WTC11 (cell line): Measurements from ENCODE around the gene KRT79. TPM values are rescaled to one million over a fixed set of nuclear protein-coding genes. Genes with fewer than 3 reads are reported as not detected.

Source experiments
- ATAC-seq: fragments of 200-7000 bp; cut with Tn5 transposase; 2 replicates; pipeline ENCODE4 v1.10.0; 2021; ENCODE audit warnings: mild to moderate bottlenecking, moderate library complexity
- CTCF ChIA-PET: fragments of 300-600 bp; sonication (Branson Sonifier 250); formaldehyde crosslinking; loops from one replicate; lab custom pipeline; 2021; ENCODE audit warnings: antibody characterized with exemption; lab: Charles Lee
- POLR2A ChIA-PET: fragments of 350-600 bp; sonication (Branson Sonifier 250); formaldehyde crosslinking; loops from one replicate; lab custom pipeline; 2021; ENCODE audit warnings: antibody characterized with exemption; lab: Charles Lee
- DNase-seq: peaks from one replicate; pipeline ENCODE4 v3.0.0; 2021; ENCODE audit warnings: low spot score
- H3K27ac Mint-ChIP-seq: 2 replicates; pipeline ENCODE4 v1.8.0; 2021; ENCODE audit warnings: mixed read lengths
- H3K27me3 Mint-ChIP-seq: 2 replicates; pipeline ENCODE4 v1.8.0; 2021; ENCODE audit warnings: low read depth, mild to moderate bottlenecking, moderate library complexity, mixed read lengths
- H3K36me3 Mint-ChIP-seq: 2 replicates; pipeline ENCODE4 v1.8.0; 2021; ENCODE audit warnings: mixed read lengths
- H3K4me1 Mint-ChIP-seq: 2 replicates; pipeline ENCODE4 v1.8.0; 2022; ENCODE audit warnings: mixed read lengths
- H3K4me3 Mint-ChIP-seq: 2 replicates; pipeline ENCODE4 v1.8.0; 2021; ENCODE audit warnings: mild to moderate bottlenecking, moderate library complexity, mixed read lengths
- H3K9me3 Mint-ChIP-seq: 2 replicates; pipeline ENCODE4 v1.8.0; 2021; ENCODE audit warnings: mixed read lengths
- ARID4B ChIP-seq: sonication (generic); formaldehyde crosslinking; IDR thresholded peaks from 2 replicates; pipeline ENCODE4 v1.8.0; 2023; ENCODE audit warnings: missing genetic modification reagents, mild to moderate bottlenecking, borderline replicate concordance
- E2F1 ChIP-seq: sonication (generic); formaldehyde crosslinking; IDR thresholded peaks from 2 replicates; pipeline ENCODE4 v1.8.0; 2022; ENCODE audit warnings: mild to moderate bottlenecking, missing genetic modification reagents
- JAZF1 ChIP-seq: fragments of 250-450 bp; sonication (Bioruptor Pico); IDR thresholded peaks from 2 replicates; pipeline ENCODE4 v1.9.0; 2021; ENCODE audit warnings: moderate library complexity, mild to moderate bottlenecking, inconsistent platforms
- JUN ChIP-seq: sonication (generic); formaldehyde crosslinking; IDR thresholded peaks from 2 replicates; pipeline ENCODE4 v1.8.0; 2023; ENCODE audit warnings: mild to moderate bottlenecking, missing genetic modification reagents
- MAX ChIP-seq: sonication (generic); formaldehyde crosslinking; IDR thresholded peaks from 2 replicates; pipeline ENCODE4 v1.8.0; 2022; ENCODE audit warnings: mild to moderate bottlenecking, missing genetic modification reagents
- MXD4 ChIP-seq: fragments of 250-450 bp; sonication (Bioruptor Pico); IDR thresholded peaks from 2 replicates; pipeline ENCODE4 v1.8.0; 2021; ENCODE audit warnings: mild to moderate bottlenecking, moderate library complexity, borderline replicate concordance
- NFATC4 ChIP-seq: fragments of 250-450 bp; sonication (Bioruptor Pico); IDR thresholded peaks from 2 replicates; pipeline ENCODE4 v1.9.0; 2021; ENCODE audit warnings: mild to moderate bottlenecking
- PRDM15 ChIP-seq: sonication (generic); formaldehyde crosslinking; IDR thresholded peaks from 2 replicates; pipeline ENCODE4 v1.8.0; 2022; ENCODE audit warnings: missing genetic modification reagents
- TP53 ChIP-seq: sonication (generic); formaldehyde crosslinking; IDR thresholded peaks from 2 replicates; pipeline ENCODE4 v1.8.1; 2023; ENCODE audit warnings: mild to moderate bottlenecking, missing genetic modification reagents
- USF2 ChIP-seq: sonication (generic); formaldehyde crosslinking; IDR thresholded peaks from 2 replicates; pipeline ENCODE4 v1.8.1; 2023; ENCODE audit warnings: mild to moderate bottlenecking, missing genetic modification reagents, moderate library complexity
- ZBTB21 ChIP-seq: sonication (generic); formaldehyde crosslinking; IDR thresholded peaks from 2 replicates; pipeline ENCODE4 v1.8.1; 2023; ENCODE audit warnings: mild to moderate bottlenecking, missing genetic modification reagents, borderline replicate concordance
- ZNF416 ChIP-seq: fragments of 250-450 bp; sonication (Bioruptor Pico); IDR thresholded peaks from 2 replicates; pipeline ENCODE4 v1.9.0; 2021; ENCODE audit warnings: mild to moderate bottlenecking, inconsistent platforms
- ZNF423 ChIP-seq: fragments of 250-450 bp; sonication (Bioruptor Pico); IDR thresholded peaks from 2 replicates; pipeline ENCODE4 v2.1.2; 2022; ENCODE audit warnings: mild to moderate bottlenecking, moderate library complexity
- total RNA-seq: library from RNA; stranded (reverse); gene quantifications from 3 replicates; pipeline ENCODE4 v1.2.3, GENCODE V29; 2021

KRT79 gene
- total RNA-seq, 1 experiment from 2014 or later, result not detected

- no peak for TF ChIP-seq USF2 (CRISPR knock-in tag)
- no peak for TF ChIP-seq JAZF1 (CRISPR knock-in tag)
- no peak for TF ChIP-seq ZNF423
Measured at GRCh38 chr12:52815676-52816588, 18.2 kb downstream of the KRT79 start (continued).

GRCh38 chr12:52815161-52815560 is 18.9 kb downstream of the KRT79 start:
- POLR2A ChIA-PET, result no interaction called here
- Mint-ChIP-seq H3K9me3 (no peaks in the 10 kb centered on the region), H3K4me1 (no peaks in the 10 kb centered on the region), H3K27ac (no peak overlapping the region), H3K27me3 (no peaks in the 10 kb centered on the region), H3K4me3 (no peak overlapping the region), H3K36me3 (no peaks in the 10 kb centered on the region)
- no peak for DNase-seq
- TF ChIP-seq E2F1 (CRISPR knock-in tag) (no peak), ZNF416 (CRISPR knock-in tag) (no peak), MAX (no peak), NFATC4 (CRISPR knock-in tag) (no peak), ARID4B (CRISPR knock-in tag) (no peak), MXD4 (CRISPR knock-in tag) (no peak), TP53 (CRISPR knock-in tag) (no peak), JUN (no peak)
- TF ChIP-seq, all 79 proteins: peak for 0
- CTCF ChIA-PET, result interaction anchor here (1.8 kb wide), 1 partner anchor 55 kb away, joined by 8 read pairs; no protein-coding TSS in a partner anchor
- no peak for ATAC-seq

- Mint-ChIP-seq H3K4me1 (no peaks in the 10 kb centered on the region), H3K4me3 (no peak overlapping the region), H3K36me3 (no peaks in the 10 kb centered on the region), H3K27me3 (no peaks in the 10 kb centered on the region), H3K9me3 (no peaks in the 10 kb centered on the region), H3K27ac (no peak overlapping the region)
- ATAC-seq (no peak), DNase-seq (no peak)
- ChIA-PET POLR2A (no interaction called here), CTCF (interaction anchor here (1.8 kb wide), 1 partner anchor 56 kb away, joined by 8 read pairs; no protein-coding TSS in a partner anchor)
- TF ChIP-seq ZNF416 (CRISPR knock-in tag) (no peak), ZBTB21 (no peak), PRDM15 (CRISPR knock-in tag) (no peak)
Measured at GRCh38 chr12:52814710-52815155, 19.4 kb downstream of the KRT79 start.
